GM12878 (cell line): Measurements from ENCODE around the gene OR14I1. TPM values are rescaled to one million over a fixed set of nuclear protein-coding genes. Genes with fewer than 3 reads are reported as not detected.

Experiments
- CTCF ChIP-seq, 3 experiments: IDR thresholded peaks in 2 of 3; conservative IDR thresholded peaks in 1 of 3; 2 replicates each; pipeline ENCODE4 v1.5.1; 2011; ENCODE audit warnings: low read depth in 3 of 3, low read length in 3 of 3, mild to moderate bottlenecking in 3 of 3, control low read depth in 2 of 3, moderate library complexity in 2 of 3, inconsistent platforms in 1 of 3, mixed read lengths in 1 of 3; ENCODE audit not compliant: control insufficient read depth in 2 of 3, insufficient read depth in 1 of 3; ENCODE audit errors: extremely low read depth in 1 of 3
- EP300 ChIP-seq, 2 experiments: fragments of 150-350 bp in 1 of 2; IDR thresholded peaks; 2 replicates each; pipeline ENCODE4 v1.6.1; 2011 to 2012; ENCODE audit warnings: low read depth in 2 of 2, low read length in 2 of 2, borderline replicate concordance in 1 of 2, improper control_type of control experiment in 1 of 2, inconsistent platforms in 1 of 2; ENCODE audit not compliant: control insufficient read depth in 1 of 2
- PAX5 ChIP-seq: IDR thresholded peaks from 2 replicates; pipeline ENCODE4 v1.6.1; 2011; ENCODE audit warnings: low read depth, low read length, borderline replicate concordance
- SIX5 ChIP-seq: IDR thresholded peaks from 2 replicates; pipeline ENCODE4 v1.6.1; 2011; ENCODE audit warnings: mild to moderate bottlenecking, low read depth, low read length, moderate library complexity; ENCODE audit not compliant: severe bottlenecking
- SREBF2 ChIP-seq: IDR thresholded peaks from 2 replicates; pipeline ENCODE4 v1.6.1; 2012; ENCODE audit warnings: mild to moderate bottlenecking, low read length
- ZBTB11 ChIP-seq: fragments of 450-650 bp; formaldehyde crosslinking; IDR thresholded peaks from 2 replicates; pipeline ENCODE4 v1.5.0; 2022; ENCODE audit warnings: mild to moderate bottlenecking, missing genetic modification characterization
- polyA plus RNA-seq, 11 experiments: library from polyadenylated mRNA; depleted of rRNA in 4 of 11; unstranded in 6 of 11; stranded (reverse) in 5 of 11; fragments of >200 nt; fragmentation: Nextera tagmentation in 4 of 11; fragmentation: Illumina TruSeq in 1 of 11; extraction: Ambion mirVana in 4 of 11; extraction: Trizol in 1 of 11; gene quantifications; 1 replicate in 1 of 11; 2 replicates in 10 of 11; pipeline versions ENCODE4 v1.2.1 to v1.2.3, GENCODE V29; 2011 to 2016; ENCODE audit warnings: inconsistent platforms in 2 of 11, missing spikeins in 2 of 11, low read depth in 1 of 11
- total RNA-seq, 4 experiments: library from RNA; depleted of rRNA in 3 of 4; stranded (reverse); fragments of >200 nt in 3 of 4; fragmentation: Illumina TruSeq in 1 of 4; extraction: Trizol in 1 of 4; gene quantifications; 2 replicates each; pipeline versions ENCODE4 v1.2.1 to v1.2.3, GENCODE V29; 2013 to 2021
- TF ChIP-seq, protein P1 (sequence below): fragments of 450-650 bp; IDR thresholded peaks from 2 replicates; pipeline ENCODE4 v1.6.1; 2017; ENCODE audit warnings: mild to moderate bottlenecking
- TF ChIP-seq, protein P2 (sequence below): IDR thresholded peaks from 2 replicates; pipeline ENCODE4 v1.6.1; 2012; ENCODE audit warnings: low read length, inconsistent platforms

The OR14I1 gene
- total and polyA plus RNA-seq, 10 of the 15 experiments (the other 5 are each of a cell fraction or from before 2014, with no cell fraction given): 0.21 to 1.5 (median 0.79) TPM

DNA sequence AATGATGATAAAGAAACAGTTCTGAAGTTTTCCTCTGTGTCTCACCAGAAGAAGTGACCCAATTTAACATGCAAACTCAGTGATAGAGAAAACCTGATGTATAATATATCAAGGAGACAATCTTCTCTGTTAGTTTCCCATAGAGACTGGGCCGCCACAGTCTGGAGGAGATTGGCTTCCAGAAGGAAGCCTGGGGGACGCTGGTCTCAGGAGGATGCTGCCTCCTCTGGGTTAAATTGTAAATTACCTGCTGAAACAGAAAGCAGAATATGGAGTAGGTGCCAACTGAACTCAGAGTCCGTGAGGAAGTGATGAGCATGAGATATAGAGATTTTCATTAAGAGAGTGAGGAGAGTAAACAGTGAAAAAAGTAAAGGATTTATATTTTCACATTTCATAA lies 15.8 kb downstream of the OR14I1 start (continued):
- TF ChIP-seq ZBTB11 (CRISPR knock-in tag) (no peak), CTCF (IDR thresholded peaks at IDR 0.05 in 2 of 3, conservative IDR thresholded peaks at IDR 0.05 in 1 of 3; ENCODE audit: control insufficient read depth in 2 of 3, extremely low read depth in 1 of 3, insufficient read depth in 1 of 3, low read depth in 3 of 3, low read length in 3 of 3) (peak; percentile 45 to 70 (median 70); a peak in 5 of 6 replicates), SIX5 (no peak), SREBF2 (no peak), EP300 (IDR thresholded peaks at IDR 0.05; ENCODE audit: borderline replicate concordance in 1 of 2, control insufficient read depth in 1 of 2, low read depth in 2 of 2, low read length in 2 of 2) (no peak), PAX5 (no peak)
- TF ChIP-seq, protein P1, sequence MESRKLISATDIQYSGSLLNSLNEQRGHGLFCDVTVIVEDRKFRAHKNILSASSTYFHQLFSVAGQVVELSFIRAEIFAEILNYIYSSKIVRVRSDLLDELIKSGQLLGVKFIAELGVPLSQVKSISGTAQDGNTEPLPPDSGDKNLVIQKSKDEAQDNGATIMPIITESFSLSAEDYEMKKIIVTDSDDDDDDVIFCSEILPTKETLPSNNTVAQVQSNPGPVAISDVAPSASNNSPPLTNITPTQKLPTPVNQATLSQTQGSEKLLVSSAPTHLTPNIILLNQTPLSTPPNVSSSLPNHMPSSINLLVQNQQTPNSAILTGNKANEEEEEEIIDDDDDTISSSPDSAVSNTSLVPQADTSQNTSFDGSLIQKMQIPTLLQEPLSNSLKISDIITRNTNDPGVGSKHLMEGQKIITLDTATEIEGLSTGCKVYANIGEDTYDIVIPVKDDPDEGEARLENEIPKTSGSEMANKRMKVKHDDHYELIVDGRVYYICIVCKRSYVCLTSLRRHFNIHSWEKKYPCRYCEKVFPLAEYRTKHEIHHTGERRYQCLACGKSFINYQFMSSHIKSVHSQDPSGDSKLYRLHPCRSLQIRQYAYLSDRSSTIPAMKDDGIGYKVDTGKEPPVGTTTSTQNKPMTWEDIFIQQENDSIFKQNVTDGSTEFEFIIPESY: no peak
- TF ChIP-seq, protein P2, sequence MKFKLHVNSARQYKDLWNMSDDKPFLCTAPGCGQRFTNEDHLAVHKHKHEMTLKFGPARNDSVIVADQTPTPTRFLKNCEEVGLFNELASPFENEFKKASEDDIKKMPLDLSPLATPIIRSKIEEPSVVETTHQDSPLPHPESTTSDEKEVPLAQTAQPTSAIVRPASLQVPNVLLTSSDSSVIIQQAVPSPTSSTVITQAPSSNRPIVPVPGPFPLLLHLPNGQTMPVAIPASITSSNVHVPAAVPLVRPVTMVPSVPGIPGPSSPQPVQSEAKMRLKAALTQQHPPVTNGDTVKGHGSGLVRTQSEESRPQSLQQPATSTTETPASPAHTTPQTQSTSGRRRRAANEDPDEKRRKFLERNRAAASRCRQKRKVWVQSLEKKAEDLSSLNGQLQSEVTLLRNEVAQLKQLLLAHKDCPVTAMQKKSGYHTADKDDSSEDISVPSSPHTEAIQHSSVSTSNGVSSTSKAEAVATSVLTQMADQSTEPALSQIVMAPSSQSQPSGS: no peak
